ENCODE results near the gene ARHGAP25. TPM values are rescaled to one million over a fixed set of nuclear protein-coding genes. Genes with fewer than 3 reads are reported as not detected.

The ARHGAP25 gene
- total and polyA plus RNA-seq, 2 experiments from 2014 or later, result 1.9 to 2.0 TPM

- Histone ChIP-seq H3K27me3 (ENCODE audit: insufficient read depth) (no peaks in the 10 kb centered on the region), H2AFZ (no peak overlapping the region), H3K4me3 (no peak overlapping the region), H3K27ac (ENCODE audit: low read depth) (no peak overlapping the region), H3K36me3 (ENCODE audit: insufficient read depth) (no peaks in the 10 kb centered on the region), H3K9me2 (ENCODE audit: insufficient read depth) (0 out of 2 replicates have a peak, but pooled peaks cover 5% of the 10 kb centered on the region), H3F3A (replicated peaks; ENCODE audit: low read depth) (no peaks in the 10 kb centered on the region), H3K4me1 (ENCODE audit: insufficient read depth) (peaks cover 3% of the 10 kb centered on the region; the same call in 1 of the 2 replicates), H3K4me2 (no peak overlapping the region), H3K79me2 (replicated peaks; ENCODE audit: insufficient read depth) (no peaks in the 10 kb centered on the region), H4K20me1 (replicated peaks; ENCODE audit: insufficient read depth) (no peaks in the 10 kb centered on the region)
- Mint-ChIP-seq H3K4me3 (no peak overlapping the region), H3K36me3 (ENCODE audit: low read depth) (no peaks in the 10 kb centered on the region), H3K27me3 (ENCODE audit: insufficient read depth, low read depth, poor library complexity) (peaks cover 5% of the 10 kb centered on the region), H3K9me3 (no peaks in the 10 kb centered on the region), H3K4me1 (peaks cover 20% of the 10 kb centered on the region), H3K27ac (no peak overlapping the region)
- DNase-seq (ENCODE audit: low spot score), result no peak
- ATAC-seq, result no peak
- TF ChIP-seq ZNF331 (CRISPR knock-in tag; IDR thresholded peaks at IDR 0.05; ENCODE audit: low read depth) (no peak), ETS1 (IDR thresholded peaks at IDR 0.05) (no peak), REST (IDR thresholded peaks at IDR 0.05; ENCODE audit: unreplicated experiment) (no peak), ZNF114 (CRISPR knock-in tag; IDR thresholded peaks at IDR 0.05) (no peak), EZH2phosphoT487 (IDR thresholded peaks at IDR 0.05; ENCODE audit: unreplicated experiment) (no peak)
Observed at GRCh38 chr2:68730828-68731227, 3.8 kb upstream of the ARHGAP25 start.

- no peaks in the 10 kb centered on the region for H3K27me3 ChIP-seq (ENCODE audit: insufficient read depth)
- H3F3A ChIP-seq (replicated peaks; ENCODE audit: low read depth), result no peaks in the 10 kb centered on the region
- ATAC-seq, result no peak
- H3K27ac Mint-ChIP-seq, result no peak overlapping the region
- no peak for DNase-seq (ENCODE audit: low spot score)
- H3K36me3 Mint-ChIP-seq (ENCODE audit: low read depth), result no peaks in the 10 kb centered on the region
- H4K20me1 ChIP-seq (replicated peaks; ENCODE audit: insufficient read depth), result no peaks in the 10 kb centered on the region
- H3K4me1 ChIP-seq (ENCODE audit: insufficient read depth), result peaks cover 3% of the 10 kb centered on the region; the same call in 1 of the 2 replicates
- H3K27ac ChIP-seq (ENCODE audit: low read depth), result no peak overlapping the region
- H3K79me2 ChIP-seq (replicated peaks; ENCODE audit: insufficient read depth), result no peaks in the 10 kb centered on the region
- no peaks in the 10 kb centered on the region for H3K9me3 Mint-ChIP-seq
- H3K27me3 Mint-ChIP-seq (ENCODE audit: insufficient read depth, low read depth, poor library complexity), result peaks cover 4% of the 10 kb centered on the region
- H3K4me1 Mint-ChIP-seq, result peaks cover 20% of the 10 kb centered on the region
- H3K4me3 Mint-ChIP-seq, result no peak overlapping the region
- no peak overlapping the region for H3K4me2 ChIP-seq
- H3K4me3 ChIP-seq, result no peak overlapping the region
- H3K9me2 ChIP-seq (ENCODE audit: insufficient read depth), result 0 out of 2 replicates have a peak, but pooled peaks cover 5% of the 10 kb centered on the region
- no peaks in the 10 kb centered on the region for H3K36me3 ChIP-seq (ENCODE audit: insufficient read depth)
- H2AFZ ChIP-seq, result peak overlapping the region; percentile 14; the same call in 1 of the 2 replicates
- no peak for TF ChIP-seq STAT1 (IDR thresholded peaks at IDR 0.05; ENCODE audit: unreplicated experiment)
- no peak for TF ChIP-seq ZNF331 (CRISPR knock-in tag; IDR thresholded peaks at IDR 0.05; ENCODE audit: low read depth)
- no peak for TF ChIP-seq ETS1 (IDR thresholded peaks at IDR 0.05)
- TF ChIP-seq NANOG (IDR thresholded peaks at IDR 0.05; ENCODE audit: borderline replicate concordance), result no peak
- TF ChIP-seq JUNB (IDR thresholded peaks at IDR 0.05; ENCODE audit: unreplicated experiment), result no peak
- TF ChIP-seq CTCF (conservative IDR thresholded peaks at IDR 0.05; ENCODE audit: low read depth in 2 of 2), result no peak
Observed at GRCh38 chr2:68732036-68732932, 2.3 kb upstream of the ARHGAP25 start.
